Natural killer cell (primary cell): ENCODE measurements around the gene VEZF1. TPM values are rescaled to one million over a fixed set of nuclear protein-coding genes. Genes with fewer than 3 reads are reported as not detected.

Source experiments
- ATAC-seq, 3 donors: fragments of 150-1000 bp in 2 of 3; fragments of 200-7000 bp in 1 of 3; cut with Tn5 transposase; 1 replicate in 1 of 3; 2 replicates in 2 of 3; pipeline ENCODE4 v1.10.0; 2021; ENCODE audit warnings: mild to moderate bottlenecking in 2 of 3, moderate library complexity in 2 of 3
- DNase-seq, 2 donors: peaks; one replicate each; pipeline versions ENCODE4 v3.0.0 to v3.0.0-alpha.2; 2013 to 2021; ENCODE audit warnings: mixed read lengths in 1 of 2
- H3K27ac ChIP-seq: one replicate; pipeline ENCODE4 v1.5.1; 2013; ENCODE audit warnings: mild to moderate bottlenecking, low read length
- H3K27me3 ChIP-seq: one replicate; pipeline ENCODE4 v1.6.1; 2013; ENCODE audit warnings: low read length; ENCODE audit not compliant: control insufficient read depth, insufficient read depth
- H3K36me3 ChIP-seq: one replicate; pipeline ENCODE4 v1.6.1; 2013; ENCODE audit warnings: low read length; ENCODE audit not compliant: control insufficient read depth, insufficient read depth
- H3K4me1 ChIP-seq: one replicate; pipeline ENCODE4 v1.6.1; 2013; ENCODE audit warnings: low read length; ENCODE audit not compliant: control insufficient read depth, insufficient read depth
- H3K4me3 ChIP-seq: one replicate; pipeline ENCODE4 v1.5.1; 2013; ENCODE audit warnings: low read length
- H3K9me3 ChIP-seq: one replicate; pipeline ENCODE4 v1.6.1; 2013; ENCODE audit warnings: low read length; ENCODE audit not compliant: control insufficient read depth, insufficient read depth
- H3K27ac Mint-ChIP-seq, 2 donors: one replicate each; pipeline ENCODE4 v1.8.0; 2022; ENCODE audit warnings: mild to moderate bottlenecking in 2 of 2, mixed read lengths in 2 of 2, moderate library complexity in 1 of 2
- H3K27me3 Mint-ChIP-seq, 2 donors: one replicate each; pipeline ENCODE4 v1.8.0; 2022; ENCODE audit warnings: low read depth in 2 of 2, mixed read lengths in 2 of 2
- H3K36me3 Mint-ChIP-seq: one replicate; pipeline ENCODE4 v1.8.0; 2022; ENCODE audit warnings: mixed read lengths
- H3K4me1 Mint-ChIP-seq, 2 donors: one replicate each; pipeline ENCODE4 v1.8.0; 2022; ENCODE audit warnings: mixed read lengths in 2 of 2
- H3K4me3 Mint-ChIP-seq: one replicate; pipeline ENCODE4 v1.8.0; 2022; ENCODE audit warnings: mild to moderate bottlenecking, moderate library complexity, mixed read lengths
- H3K9me3 Mint-ChIP-seq, 2 donors: one replicate each; pipeline ENCODE4 v1.8.0; 2022; ENCODE audit warnings: mixed read lengths in 2 of 2
- CTCF ChIP-seq: fragments of 200-600 bp; IDR thresholded peaks from one replicate; pipeline ENCODE4 v1.8.0; 2022; ENCODE audit warnings: antibody characterized with exemption
- WGBS: methylation state at CpG from one replicate; pipeline ENCODE4 v1.1.7; 2013; ENCODE audit warnings: missing lambda C conversion rate; ENCODE audit not compliant: insufficient coverage; 5-methylcytosine and 5-hydroxymethylcytosine counted together
- intact Hi-C: fragments of 100-400 bp; cut with micrococcal nuclease; formaldehyde crosslinking; loops from one replicate; pipeline ENCODE4 v1.14.2; 2022
- total RNA-seq, 4 donors: library from RNA; stranded (reverse); fragments of 120-200 nt in 1 of 4; gene quantifications; one replicate each; pipeline versions ENCODE4 v1.2.3 to v1.2.4, GENCODE V29; 2013 to 2022

The VEZF1 gene
- total RNA-seq, 3 donors from 2014 or later (not counting 1 experiment from before 2014, with no cell fraction given), result 49.8 to 64.6 (median 63.4) TPM

GRCh38 chr17:58007781-58008706 lies 20.0 kb upstream of the VEZF1 start:
- H3K9me3 Mint-ChIP-seq, result no peaks in the 10 kb centered on the region
- peaks cover 0 to 4% of the 10 kb centered on the region in 2 donors for H3K27me3 Mint-ChIP-seq
- H3K4me1 ChIP-seq, result peaks cover 16% of the 10 kb centered on the region
- 31% methylated on average over 46 of the region's 47 CpGs for WGBS
- ATAC-seq (no peak), DNase-seq (no peak)
- peak overlapping the region; percentile 99 for H3K27ac Mint-ChIP-seq
- no peaks in the 10 kb centered on the region for H3K9me3 ChIP-seq
- H3K27ac ChIP-seq, result peak overlapping the region; percentile 83
- H3K4me3 ChIP-seq, result peak overlapping the region; percentile 82
- peaks cover 44 to 47% of the 10 kb centered on the region in 2 donors for H3K4me1 Mint-ChIP-seq
- H3K27me3 ChIP-seq, result no peaks in the 10 kb centered on the region
- no peak for TF ChIP-seq CTCF
- peaks cover 30% of the 10 kb centered on the region for H3K36me3 ChIP-seq
- H3K36me3 Mint-ChIP-seq, result peaks cover 16% of the 10 kb centered on the region
- intact Hi-C loops, result loop anchor here (1.0 to 10.0 kb wide), 7 partner anchors 21 to 507 kb away; partner anchors contain the start of genes DYNLL2, MKS1, MRPS23 and MTMR4
- peak overlapping the region; percentile 99 for H3K4me3 Mint-ChIP-seq

- peaks cover 16% of the 10 kb centered on the region for H3K36me3 Mint-ChIP-seq
- no peak for TF ChIP-seq CTCF
- ATAC-seq (peak; percentile 84 to 94 (median 85)), DNase-seq (peak; percentile 97 to 100)
- peaks cover 50 to 51% of the 10 kb centered on the region in 2 donors for H3K4me1 Mint-ChIP-seq
- Histone ChIP-seq H3K27ac (peak within 1 kb of the TSS; percentile 83), H3K4me3 (peak within 1 kb of the TSS; percentile 82), H3K27me3 (no peaks in the 10 kb centered on the region), H3K9me3 (no peaks in the 10 kb centered on the region), H3K4me1 (peaks cover 16% of the 10 kb centered on the region), H3K36me3 (peaks cover 39% of the 10 kb centered on the region)
- H3K27me3 Mint-ChIP-seq, result no peaks in the 10 kb centered on the region
- peak within 1 kb of the TSS; percentile 99 for H3K4me3 Mint-ChIP-seq
- intact Hi-C loops, result loop anchor here (1.0 to 10.0 kb wide), 7 partner anchors 20 to 508 kb away; partner anchors contain the start of genes DYNLL2, MKS1, MRPS23 and MTMR4
- H3K27ac Mint-ChIP-seq, result peak within 1 kb of the TSS; percentile 99
- no peaks in the 10 kb centered on the region for H3K9me3 Mint-ChIP-seq
- 0% methylated on average over 86 of the region's 86 CpGs for WGBS
Measured at GRCh38 chr17:58006924-58007780, 19.1 kb upstream of the VEZF1 start, which contains the start of gene SRSF1. TSS of gene SRSF1 (minus strand) at chr17:58007246. CDS start at chr17:58007137, 109 bp downstream.

- Mint-ChIP-seq H3K4me3 (peak overlapping the region; percentile 99), H3K9me3 (no peaks in the 10 kb centered on the region), H3K36me3 (peaks cover 16% of the 10 kb centered on the region), H3K27me3 (no peaks in the 10 kb centered on the region), H3K4me1 (peaks cover 51 to 52% of the 10 kb centered on the region in 2 donors), H3K27ac (peak overlapping the region; percentile 99)
- peak; percentile 56 to 72 for DNase-seq
- peak overlapping the region; percentile 82 for H3K4me3 ChIP-seq
- H3K36me3 ChIP-seq, result peaks cover 44% of the 10 kb centered on the region
- peak overlapping the region; percentile 83 for H3K27ac ChIP-seq
- H3K4me1 ChIP-seq, result peaks cover 16% of the 10 kb centered on the region
- H3K27me3 ChIP-seq, result no peaks in the 10 kb centered on the region
- peak; percentile 5 to 13 (median 7) for ATAC-seq
- TF ChIP-seq CTCF, result no peak
- WGBS, result 0% methylated on average over 20 of the region's 20 CpGs
- no peaks in the 10 kb centered on the region for H3K9me3 ChIP-seq
- intact Hi-C loops, result loop anchor here (2.0 to 10.0 kb wide), 5 partner anchors 20 to 508 kb away; partner anchors contain the start of genes DYNLL2, MKS1 and MTMR4
Measured at GRCh38 chr17:58006560-58006923, 18.5 kb upstream of the VEZF1 start.
